HG03520 (cell line): ENCODE results near the gene S100A12.

ENCODE experiments used
- ATAC-seq: cut with Tn5 transposase; IDR thresholded peaks from one replicate; pipeline ENCODE4 v1.9.1; 2021; ENCODE audit warnings: mild to moderate bottlenecking, moderate library complexity; ENCODE audit not compliant: unreplicated experiment

Gene S100A12

DNA sequence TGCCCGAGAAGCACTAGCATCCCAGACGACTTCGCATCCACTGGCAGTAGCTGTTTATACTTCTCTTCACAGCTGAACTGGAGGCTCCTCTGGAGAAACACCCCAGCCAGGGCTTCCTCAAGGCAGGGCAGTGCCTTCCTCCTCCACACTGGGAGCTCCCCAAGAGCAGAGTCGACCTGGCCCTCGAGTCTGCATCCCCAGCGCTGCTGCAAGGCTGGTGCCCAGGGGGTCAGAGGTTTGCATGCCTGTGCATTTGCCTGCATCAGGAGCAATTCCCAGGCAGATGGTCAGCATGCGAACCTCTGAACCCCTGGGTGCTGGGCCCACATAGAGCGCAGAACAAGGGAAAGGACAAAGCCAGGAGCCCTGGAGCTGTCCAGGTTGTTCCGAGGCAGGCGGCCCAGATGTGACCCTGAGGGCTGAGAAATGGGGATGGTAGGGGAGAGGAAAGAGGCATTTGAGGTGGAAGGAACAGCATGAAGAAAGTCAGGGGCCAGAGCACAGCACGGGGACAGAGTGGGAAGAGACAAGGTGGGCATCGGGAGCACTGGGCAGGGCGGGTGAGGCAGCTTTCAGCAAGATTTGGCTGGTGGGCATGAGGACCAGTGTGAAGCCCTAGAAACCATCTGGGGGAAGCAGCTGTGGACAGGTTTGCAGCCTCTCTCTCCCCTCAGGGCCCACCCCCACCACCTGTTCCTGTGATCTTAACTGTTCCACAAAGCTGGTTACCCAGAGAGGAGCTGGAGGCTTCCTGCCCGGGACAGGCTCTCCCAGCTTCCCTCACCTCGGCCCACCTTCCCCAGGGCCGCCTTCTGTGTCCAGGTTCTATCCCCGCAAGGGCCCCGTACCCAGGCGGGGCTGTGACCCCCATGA, 21.9 kb upstream of the S100A12 start:
- no peak for ATAC-seq

DNA sequence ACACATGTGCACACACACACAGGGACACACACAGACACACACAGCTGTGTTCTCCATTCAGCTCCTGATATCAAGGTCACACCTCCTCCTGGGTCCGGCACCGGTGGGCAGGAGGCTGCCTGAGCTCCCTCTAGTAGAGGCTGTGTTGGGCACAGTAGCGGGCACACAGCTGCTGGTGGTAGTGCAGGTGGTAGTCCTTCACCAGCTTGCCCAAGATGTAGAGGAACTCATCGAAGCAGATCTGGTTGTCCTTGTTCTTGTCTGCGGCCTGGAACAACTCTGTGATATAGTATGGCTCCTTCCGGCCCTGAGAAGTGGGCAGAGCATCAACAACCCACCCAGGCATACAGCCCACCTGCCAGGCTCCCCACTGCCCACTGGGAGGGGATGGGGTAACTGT, 21.0 kb upstream of the S100A12 start:
- ATAC-seq: no peak

DNA sequence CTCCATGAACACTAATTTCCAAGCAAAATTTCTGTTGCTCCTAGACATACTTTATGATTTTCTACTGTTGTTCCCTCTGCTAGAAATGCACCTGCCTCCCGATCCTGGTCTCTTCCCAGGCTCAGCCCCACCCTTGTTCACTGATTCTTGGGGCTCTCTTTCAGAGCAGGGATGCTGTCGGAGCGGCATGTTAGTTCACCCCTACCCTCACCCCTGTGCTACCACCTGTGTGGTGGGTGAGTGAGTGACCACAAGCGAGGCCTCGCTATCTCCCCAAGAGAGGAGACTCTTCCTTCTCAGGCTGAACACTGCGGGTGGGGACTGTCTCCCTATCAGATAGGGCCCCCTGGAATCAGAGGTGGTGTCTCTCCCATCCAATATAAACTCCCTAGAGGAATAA, 20.4 kb upstream of the S100A12 start:
- no peak for ATAC-seq

DNA sequence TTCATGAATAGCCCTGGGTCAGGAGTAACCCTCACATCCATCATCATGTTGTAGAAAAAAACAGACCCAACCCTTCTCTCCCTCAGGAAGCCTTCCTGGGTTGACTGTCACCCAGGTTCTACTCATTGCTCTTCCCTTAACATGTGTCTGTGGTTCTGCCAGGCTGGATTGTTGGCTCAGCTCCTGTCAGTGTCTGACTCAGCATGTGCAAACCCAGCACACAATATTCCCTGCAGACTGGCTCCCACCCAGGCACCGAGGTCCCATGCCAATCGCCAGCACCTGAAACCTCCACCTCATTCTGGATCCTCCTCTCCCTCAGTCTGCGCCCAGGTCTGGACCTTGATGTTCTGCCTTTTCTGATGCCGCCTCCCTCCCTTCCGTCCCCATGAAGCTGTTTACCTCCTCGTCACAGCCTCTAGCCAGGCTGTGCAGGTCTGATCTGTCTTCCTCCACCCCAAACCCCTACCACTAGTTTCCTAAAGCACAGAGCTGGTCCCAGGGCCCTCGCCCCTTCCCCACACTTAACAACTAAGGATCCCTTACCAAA, 19.8 kb upstream of the S100A12 start:
- ATAC-seq: no peak

DNA sequence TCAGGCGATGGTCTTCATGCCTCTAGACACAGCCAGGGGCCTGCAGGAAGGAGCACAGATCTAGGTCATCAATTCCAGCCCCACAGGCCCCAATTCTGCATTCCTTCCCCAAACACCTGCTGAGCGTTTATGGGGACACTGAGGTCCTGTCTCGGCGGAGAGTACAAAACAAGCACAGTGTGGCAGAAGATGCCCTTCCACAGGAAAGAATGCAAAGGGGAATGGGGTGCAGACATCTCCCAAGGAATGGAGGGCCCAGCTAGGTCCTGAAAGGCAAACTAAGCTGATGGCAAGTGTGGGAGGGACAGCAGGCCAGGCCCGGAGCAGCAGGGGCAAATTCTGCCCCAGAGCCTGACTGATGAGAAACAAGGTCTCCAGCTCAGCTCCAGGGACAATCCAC, 19.0 kb upstream of the S100A12 start:
- ATAC-seq: no peak

DNA sequence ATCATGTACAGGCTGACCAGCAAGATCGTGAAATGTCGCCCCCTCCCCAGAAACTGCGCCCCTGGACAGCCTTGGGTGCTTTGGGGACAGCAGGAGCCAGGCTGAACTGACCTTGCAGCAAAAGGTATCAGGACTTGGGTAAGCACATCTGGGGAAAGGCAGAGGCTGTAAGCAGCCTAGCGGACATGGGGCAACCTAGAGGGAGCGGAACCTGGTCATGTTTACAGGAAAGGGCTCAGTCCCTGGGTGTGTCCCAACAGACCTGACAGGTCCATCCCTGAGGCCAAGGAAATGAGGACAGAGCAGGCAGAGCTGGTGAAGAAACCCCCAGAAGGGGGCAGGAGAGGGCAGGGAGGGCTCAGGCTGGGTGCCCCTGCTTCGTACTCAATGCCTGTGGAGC, 18.5 kb upstream of the S100A12 start:
- no peak for ATAC-seq

DNA sequence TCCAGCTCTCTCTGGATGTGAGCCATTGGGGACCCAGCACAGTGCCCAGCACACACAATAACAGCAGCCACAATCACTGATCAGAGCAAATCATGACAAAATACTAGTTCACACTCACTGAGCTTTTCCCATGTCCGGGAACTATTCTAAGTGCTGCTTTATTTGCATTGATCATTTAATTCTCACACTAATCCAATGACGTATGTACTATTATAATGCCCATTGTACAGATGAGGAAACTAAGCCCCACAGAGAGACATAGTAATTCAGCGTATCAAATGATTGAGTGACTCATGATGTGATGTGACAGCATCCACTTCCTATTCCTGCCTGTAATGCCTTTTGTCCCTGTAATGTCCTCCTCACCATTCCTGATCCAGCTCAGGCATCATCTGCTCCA, 17.4 kb upstream of the S100A12 start:
- ATAC-seq: no peak

DNA sequence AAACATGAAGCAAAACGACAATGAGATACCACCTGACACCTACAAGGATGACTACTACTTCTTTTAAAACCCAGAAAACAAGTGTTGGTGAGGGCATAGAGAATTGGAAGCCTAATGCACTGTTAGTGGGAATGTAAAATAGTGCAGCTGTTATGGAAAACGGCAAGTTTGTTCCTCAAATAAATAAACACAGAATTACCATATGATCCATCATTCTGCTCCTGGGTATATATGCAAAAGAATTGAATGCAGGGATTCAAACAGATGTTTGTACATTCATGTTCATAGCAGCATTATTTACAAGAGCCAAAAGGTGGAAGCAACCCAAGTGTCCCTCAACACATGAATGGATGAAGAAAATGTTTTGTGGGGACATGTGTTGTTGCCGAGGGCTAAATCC, 16.8 kb upstream of the S100A12 start:
- no peak for ATAC-seq

DNA sequence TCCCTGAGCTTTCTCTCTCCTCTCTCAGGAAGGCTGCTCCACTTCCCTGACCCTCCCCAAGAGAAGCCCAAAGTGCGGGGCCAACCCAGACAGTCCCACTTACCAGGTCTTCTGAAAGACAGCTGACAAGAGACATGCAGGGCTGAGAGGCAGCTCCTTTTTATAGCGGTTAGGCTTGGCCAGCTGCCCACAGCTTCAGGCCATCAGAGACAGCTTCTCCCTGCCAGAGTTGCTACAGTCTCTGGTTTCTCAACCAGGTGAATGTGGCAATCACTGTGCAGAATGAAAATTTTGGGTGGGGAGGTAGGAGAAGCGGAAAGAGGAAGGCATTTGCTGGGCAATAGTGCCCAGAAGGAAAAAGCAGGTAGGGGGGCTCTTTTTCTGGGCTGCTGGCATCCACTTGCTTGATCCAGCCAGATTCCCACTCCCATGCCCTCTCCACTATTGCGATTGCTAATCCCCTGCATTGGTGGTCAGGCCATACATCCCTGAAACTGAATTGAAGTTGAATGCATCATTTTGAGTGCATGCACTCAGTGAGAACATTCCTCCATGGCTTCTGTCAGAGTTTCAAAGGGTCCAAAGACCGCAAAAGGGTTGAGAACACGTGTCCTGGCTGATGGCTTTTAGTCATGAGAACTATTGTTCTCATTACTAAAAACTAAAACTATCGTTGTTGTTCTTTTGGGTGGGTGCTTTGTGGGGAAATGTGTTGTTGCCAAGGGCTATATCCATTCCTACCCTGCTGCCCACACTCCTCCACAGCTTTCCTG, 15.7 kb upstream of the S100A12 start, which contains the start of gene S100A8:
Gene S100A8, minus strand, starts transcription at position 136 of the 773 bp plus-strand sequence. CDS start 538 bp downstream, outside the sequence.
- no peak for ATAC-seq

DNA sequence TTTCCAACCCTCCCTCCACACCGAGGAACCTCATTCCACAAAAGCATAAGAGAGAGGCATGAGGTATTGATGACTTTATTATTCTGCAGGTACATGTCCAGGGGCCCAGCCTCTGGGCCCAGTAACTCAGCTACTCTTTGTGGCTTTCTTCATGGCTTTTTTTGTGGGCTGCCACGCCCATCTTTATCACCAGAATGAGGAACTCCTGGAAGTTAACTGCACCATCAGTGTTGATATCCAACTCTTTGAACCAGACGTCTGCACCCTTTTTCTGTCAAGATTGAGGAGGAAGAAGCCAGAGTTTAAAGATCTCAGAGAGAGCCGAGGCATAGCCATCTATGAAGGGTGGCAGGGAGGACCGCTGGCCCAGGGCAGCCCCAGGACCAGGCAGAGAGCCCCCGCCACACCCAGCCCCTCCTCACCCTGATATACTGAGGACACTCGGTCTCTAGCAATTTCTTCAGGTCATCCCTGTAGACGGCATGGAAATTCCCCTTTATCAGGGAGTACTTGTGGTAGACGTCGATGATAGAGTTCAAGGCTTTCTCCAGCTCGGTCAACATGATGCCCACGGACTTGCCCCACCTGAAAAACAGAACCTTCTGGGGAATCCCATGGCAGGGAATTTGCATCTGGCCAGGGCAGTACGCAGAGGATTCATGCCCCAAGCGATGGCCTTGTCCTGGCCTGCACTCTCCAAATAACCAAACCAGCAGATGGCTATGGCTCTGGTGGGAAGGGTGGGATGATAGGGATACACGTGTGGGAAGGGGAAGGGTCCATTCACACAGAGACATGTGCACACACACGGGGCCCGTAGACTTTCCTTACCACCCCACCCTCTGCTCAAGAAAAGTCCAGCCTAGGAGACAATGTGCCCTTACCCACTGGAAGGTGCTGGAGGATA, 14.8 kb upstream of the S100A12 start:
- no peak for ATAC-seq

DNA sequence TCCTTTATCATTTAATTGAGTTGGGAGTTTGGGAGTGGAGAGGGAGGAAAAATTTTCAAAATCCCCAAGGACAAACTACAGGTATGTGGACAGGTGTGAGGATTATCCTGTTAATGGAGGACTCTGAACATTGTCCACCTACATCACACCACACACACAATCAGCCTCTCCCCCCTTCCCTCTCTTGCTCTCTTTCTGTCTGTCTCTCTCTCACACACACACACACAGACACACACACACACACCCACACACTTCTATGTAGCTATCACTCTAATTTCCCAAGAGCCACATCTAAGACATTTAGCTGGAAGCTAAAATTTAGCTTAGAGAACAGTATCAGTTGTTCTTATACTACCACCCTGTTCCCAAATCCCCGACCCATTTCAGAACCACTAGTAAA, 14.0 kb upstream of the S100A12 start:
- no peak for ATAC-seq

DNA sequence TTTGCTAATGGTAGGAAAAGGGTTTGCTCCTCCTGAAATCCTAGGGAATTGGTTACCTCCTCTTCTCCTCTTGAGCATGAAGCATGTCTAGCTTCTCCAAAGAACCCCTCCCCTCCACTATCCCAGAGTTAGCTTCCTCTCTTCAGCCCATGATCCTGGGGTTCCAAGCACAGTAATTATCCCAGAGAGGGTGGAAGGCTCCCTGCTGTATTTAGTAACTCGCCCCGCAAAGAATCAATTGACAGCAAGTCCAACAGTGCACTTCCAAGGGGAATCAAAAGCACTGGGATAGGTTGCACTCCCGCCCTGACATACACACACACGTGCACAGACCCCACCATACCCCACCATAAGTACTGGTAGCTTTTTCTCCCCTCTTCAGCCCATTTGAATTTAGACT, 12.4 kb upstream of the S100A12 start:
- ATAC-seq: no peak

DNA sequence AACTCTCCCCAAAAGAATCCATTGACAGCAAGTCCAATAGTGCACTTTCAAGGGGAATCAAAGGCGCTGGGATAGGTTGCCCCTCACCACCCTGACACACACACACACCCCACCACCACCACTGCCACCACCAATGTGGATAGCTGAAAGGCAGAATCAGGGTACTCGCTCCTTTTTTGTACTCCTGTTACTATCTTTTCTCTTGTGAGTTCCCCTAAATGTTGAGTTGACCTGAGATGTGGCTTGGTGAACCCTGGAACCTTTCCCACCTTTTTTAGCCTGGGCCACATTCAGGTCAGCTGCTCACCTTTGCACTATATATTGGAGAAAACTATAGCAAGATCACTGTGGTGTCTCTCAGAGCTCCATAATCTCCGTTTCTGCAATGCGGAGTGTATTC, 11.6 kb upstream of the S100A12 start:
- ATAC-seq: no peak

DNA sequence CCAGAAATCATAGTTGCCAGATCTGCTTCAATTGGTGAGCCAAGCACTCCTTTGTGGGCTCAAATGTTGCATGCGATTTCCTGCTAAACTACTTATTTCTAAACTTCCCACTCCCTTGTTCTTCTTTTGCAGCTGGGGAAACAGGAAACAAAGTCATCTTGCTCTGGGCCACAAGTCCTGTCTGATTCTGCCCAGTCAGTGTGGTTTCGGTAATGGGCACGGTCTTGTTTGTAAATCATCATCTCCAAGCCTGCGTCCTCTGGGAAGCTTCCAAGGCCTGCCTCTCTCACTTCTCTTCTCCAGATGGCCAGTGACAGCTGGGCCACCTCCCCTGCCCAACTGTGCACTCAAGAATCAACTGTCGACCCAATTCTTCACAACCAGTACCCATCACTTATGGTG, 11.1 kb upstream of the S100A12 start:
- ATAC-seq: no peak

DNA sequence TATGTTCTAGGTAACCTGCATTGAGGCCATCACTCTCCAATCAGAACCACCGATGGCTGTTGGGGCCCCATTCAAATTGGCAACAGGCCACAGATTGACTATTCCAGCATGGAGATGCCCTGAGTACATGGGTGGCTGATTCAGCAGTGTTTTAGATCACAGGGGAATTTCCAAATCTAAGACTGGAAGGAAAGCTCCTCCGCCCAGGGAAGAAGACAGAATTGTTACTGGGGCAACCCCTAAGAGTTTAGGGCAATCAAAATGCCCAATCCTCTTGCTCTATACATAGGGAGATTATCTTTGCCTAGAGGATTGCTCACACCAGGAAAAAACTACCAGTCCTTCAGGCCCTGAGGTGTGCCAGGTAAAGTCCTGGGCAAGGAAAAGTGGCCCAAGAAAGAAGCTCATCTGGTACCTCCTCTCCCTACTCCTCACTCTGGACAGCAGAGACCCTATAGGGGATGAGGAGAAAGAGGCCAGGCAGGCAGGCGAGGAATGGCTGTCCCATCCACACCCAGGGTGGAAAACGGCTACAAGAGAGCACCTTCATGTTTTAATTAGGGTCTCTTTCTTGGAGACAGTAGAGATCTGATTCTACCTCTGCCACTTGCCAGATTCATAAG, 9.6 kb upstream of the S100A12 start:
- ATAC-seq: no peak

DNA sequence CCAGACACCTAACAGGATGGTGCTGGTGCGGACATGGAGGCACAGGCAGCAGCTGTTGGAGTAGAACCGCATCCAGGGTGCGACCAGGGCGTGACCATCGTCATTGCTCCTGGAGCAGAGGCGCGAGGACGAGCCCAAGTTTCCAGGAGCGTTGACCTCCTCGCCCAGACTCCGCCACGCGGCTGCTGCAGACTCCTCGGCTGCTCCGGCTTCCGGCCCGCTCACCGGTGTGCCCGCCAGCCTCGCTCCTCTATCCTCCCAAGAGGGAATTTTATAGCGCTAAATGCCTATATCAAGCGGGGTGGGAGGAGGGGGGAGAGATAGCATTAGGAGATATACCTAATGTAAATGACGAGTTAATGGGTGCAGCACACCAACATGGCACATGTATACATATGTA, 5.3 kb upstream of the S100A12 start:
- ATAC-seq: no peak

DNA sequence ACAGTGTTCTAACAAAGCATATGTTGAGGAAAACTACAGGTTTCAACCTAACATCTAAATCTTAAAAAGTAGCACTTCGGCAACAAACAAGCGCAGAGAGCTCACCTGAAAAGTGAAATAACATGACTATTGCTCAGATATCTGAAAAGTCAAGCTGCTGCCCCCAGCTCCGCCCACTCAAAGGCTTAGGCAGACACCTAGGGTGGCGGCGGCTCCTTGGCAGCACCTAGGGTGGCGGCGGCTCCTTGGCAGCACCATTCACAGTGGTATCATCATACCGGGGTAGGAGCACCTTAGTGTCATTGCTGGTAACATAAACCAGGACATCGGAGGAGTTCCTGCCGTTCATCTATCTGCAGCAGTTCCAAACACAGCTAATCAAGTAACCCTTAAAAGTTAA, 4.2 kb upstream of the S100A12 start:
- ATAC-seq: no peak

DNA sequence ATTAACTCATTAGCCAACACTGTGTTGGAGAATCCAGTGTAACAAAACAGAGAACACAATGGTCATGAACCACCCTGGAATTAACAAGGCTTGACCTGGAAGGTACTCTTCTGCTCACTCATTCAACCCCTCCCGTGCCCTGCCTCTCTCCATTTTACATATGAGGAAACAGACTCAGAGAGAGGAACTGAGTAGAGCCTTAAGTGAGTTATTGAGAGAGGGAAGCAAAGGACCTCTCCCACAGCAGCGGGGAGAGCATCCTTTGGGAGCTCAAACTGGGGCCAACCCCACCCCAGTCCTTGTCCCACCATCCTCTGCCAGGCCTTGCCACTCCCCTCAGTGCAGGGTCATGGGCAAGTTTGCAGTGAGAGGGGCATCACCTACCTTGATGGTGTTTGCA, 1.4 kb downstream of the S100A12 start:
- no peak for ATAC-seq

DNA sequence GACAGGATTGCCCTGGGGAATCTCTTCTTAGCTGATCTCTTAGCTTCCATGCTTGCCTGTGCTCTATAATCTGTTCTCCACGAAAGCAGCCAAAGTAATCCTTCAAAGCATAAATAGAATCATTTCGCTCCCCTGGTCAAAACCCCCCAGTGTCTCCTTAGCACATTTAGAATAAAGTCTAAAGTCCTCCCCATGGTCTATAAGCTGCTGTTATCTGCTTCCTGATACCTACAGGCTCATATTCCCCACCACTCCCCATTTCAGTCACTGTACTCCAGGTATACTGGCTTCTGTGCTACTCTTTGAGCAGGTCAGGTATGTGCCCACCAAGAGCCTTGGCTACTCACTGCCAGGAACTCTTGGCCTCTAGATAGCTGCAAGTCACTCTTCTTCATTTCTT, 2.9 kb downstream of the S100A12 start:
- ATAC-seq: no peak

DNA sequence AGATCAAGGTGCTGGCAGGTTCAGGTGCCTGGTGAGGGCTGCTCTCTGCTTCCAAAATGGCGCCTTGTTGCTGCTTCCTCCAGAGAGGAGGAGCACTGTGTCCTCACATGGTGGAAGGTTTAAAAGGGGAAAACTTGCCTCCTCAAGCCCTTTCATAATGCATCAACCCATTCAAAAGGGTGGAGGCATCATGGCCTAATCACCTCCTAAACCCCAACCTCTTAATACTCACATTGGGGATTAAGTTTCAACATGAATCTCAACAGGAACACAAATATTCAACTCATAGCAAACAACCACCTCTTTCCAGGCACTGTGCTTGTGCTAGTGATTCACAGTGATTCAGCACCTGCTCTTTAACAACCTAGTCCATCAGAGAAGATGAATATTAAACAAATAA, 4.2 kb downstream of the S100A12 start:
- ATAC-seq: no peak
